GM19452 (cell line): ENCODE data around the gene CNIH3.

ENCODE experiments used
- ATAC-seq: cut with Tn5 transposase; IDR thresholded peaks from one replicate; pipeline ENCODE4 v1.9.1; 2021; ENCODE audit not compliant: unreplicated experiment

The CNIH3 gene

DNA sequence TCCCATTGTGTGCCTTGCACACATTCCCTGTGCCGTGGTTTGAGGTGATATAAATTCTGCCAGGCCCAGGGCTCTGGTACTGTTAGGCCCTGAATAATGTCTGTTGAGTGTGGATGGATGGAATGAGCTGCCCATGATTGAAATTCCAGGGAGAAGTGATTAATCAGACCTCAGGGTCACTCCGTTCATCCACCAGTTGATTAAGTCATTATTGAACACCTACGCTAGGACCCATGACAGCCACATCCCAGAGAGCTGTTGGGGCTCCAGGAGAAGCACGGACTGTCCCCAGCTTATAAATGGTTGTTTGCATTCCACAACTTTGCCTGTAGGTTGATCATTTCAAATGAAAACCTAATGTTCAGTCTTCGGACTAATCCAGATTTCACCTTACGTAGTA is 98.4 kb downstream of the CNIH3 start:
- ATAC-seq = no peak

DNA sequence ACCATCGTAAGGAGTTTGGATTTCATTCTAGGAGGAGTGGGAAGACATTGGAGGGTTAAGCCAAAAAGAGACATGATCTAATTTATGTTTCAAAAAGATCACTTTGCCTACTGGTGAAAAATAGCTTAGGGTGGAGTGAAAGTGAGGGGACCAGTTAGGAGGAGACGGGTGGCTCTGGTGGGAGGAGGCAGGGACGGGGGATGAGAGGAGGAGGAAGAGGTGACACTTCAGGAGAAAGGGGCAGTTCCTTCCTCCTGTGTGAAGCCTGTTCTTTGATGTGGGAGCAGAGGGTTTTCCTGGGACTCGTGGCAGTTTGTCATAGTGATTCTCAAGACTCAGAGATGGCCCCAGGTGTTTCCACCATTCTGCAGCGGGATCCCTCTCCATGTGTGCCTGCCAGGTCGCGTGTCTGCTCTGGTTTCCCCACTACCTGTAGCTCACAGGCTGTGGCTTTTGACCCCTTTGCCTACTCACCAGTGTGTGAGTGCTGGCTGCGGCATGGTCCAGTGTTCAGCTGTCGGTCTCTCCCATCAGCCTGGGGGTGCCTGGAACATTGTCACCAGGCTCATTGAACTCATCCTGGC is 102.4 kb downstream of the CNIH3 start:
- no peak for ATAC-seq

DNA sequence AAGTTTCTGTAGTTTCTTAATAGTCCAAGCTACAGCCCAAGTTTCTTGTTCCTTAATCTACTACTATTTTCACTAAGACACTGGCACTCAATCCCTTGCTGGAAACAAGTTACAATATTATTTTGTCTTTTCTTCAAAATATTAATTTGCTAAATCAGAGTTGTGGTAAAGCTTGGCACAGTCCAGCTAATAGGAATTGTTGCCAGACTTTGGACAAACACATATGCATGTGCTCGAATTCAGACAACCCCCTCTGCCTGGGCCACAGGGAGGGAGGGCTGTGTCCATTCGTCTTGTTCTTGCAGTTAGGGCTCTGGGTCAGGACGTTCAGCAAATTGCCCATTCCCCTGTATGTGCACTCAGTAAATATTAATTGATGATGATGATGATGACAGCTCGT is 103.6 kb downstream of the CNIH3 start:
- ATAC-seq = no peak

DNA sequence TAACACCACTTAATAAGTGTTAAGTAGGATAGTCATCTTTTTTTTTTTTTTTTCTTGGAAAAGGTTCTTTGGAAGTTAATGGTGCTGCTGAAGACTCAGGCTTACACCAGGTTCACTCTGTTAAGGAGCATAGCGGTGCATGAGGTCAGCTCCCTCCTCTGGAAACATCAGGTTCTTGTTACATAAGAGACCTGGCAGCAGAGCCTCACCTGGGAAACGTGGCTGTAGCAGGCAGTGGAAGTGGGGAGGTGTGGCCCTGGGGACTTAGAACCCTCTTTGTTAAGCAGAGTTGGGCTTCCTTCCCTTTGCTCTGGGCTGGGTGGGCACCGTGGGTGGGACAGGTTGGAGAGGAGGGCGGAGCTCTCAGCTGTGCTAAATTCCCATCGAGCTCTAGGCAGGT is 104.1 kb downstream of the CNIH3 start:
- no peak for ATAC-seq

- ATAC-seq = no peak
These were observed 104.9 kb downstream of the CNIH3 start for GRCh38 chr1:224721000-224721399.

DNA sequence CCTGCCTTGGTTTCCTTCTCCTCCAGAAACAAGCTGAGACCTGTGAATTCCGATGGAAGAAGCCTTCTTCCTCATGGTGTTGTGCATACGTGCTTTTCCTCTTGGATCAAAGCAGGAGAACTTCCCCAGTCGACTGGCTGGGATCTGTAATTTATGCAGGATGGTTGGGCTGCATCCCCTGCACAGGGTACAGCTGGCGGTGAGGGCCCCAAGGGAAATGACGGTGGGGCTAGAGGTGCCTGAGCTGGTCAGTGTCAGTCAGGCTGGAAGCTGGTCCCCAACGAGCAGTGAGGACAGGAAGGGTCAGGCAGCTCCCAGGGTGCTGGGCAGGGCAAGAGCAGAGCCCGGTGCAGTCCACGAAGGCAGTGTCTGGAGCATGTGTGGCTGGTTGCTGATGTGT is 106.7 kb downstream of the CNIH3 start:
- ATAC-seq = no peak

DNA sequence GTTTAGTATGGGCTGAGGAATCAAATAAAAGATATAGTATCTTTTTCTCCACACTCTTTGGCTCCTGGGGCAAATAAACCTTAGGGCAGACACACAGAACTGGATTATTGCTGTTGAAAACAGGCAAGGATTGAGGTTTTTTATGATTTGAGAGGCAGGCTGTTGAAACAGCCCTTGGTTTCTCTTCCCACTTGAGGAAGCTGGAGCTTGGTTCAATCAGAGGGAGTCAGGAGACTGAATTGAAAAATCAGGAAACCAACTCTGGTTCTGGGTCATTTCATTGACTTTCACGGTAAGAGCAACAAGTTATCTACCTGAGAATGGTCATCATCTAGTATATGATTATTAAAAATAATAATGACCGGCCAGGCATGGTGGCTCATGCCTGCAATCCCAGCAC is 108.4 kb downstream of the CNIH3 start:
- no peak for ATAC-seq

DNA sequence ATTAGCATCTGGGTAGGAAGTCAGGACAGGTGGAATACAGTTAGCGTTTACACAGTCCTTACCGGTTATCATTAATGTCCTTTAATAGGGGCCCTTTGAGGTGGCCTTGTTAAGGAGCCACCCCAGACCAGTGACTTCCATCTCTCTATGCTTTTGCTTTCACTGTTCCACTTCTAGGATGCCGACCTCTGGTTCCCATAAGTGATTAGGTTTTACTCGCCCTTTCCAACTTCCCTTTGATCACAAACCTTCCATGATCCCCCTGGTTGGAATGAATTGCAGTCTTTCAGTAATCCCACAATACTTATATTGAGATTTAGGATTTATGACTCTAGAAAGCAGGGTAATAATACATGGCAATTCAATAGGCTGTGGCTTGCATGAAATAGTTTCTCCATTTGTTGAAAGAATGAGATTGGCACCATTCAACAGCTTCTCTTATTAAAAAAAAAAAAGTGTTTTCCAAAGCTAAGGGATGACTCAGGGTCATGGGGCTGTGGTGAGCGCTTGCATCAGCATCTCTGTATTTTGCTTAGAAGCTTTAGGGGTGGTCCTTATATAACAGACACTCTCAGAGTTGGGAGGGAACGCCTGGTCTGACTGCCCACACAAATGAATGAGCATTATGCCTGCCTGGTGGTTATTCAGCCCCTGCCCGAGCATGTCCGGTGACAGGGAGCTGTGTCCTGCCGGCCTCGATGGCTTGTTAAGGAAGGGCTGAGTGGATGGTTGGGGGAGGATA is 110.5 kb downstream of the CNIH3 start:
- no peak for ATAC-seq

- no peak for ATAC-seq
These were observed 111.5 kb downstream of the CNIH3 start for GRCh38 chr1:224727351-224728289.

GRCh38 chr1:224730540-224730939 is 114.4 kb downstream of the CNIH3 start:
- ATAC-seq = no peak

DNA sequence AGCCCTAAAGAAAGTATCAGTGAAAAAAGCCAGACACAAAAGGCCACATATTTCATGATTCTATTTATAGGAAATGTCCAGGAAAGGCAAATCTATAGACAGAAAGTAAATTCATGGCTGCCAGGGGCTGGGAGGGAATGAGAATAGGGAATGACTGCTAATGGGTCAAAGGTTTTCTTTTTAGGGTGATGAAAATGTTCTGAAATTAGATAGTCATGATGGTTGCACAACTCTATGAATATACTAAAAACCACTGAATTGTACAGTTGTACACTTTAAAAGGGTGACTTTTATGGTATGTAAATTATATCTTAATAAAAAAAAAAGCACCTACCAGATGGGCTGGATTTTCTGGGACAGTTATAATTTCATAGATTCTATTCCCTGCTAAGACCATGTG is 114.8 kb downstream of the CNIH3 start:
- no peak for ATAC-seq

DNA sequence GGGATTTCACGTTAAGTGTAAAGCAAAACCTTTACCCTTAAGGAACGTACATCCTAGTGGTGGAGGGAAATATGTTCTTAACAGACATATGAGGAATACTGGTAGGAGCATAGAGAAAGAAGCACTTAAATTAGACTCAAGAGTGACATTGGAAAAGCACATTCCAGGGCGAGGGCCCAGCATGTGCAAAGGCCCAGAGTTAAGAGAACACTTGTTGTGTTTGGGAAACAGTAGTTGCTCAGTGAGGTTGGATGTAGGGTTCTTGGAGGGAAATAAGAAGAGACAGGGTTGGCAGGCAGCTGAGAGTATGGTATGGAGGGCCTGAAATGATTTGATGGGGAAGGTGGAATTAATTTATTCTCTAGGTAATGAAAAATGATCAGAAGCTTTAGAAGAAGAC is 115.5 kb downstream of the CNIH3 start:
- ATAC-seq = no peak

DNA sequence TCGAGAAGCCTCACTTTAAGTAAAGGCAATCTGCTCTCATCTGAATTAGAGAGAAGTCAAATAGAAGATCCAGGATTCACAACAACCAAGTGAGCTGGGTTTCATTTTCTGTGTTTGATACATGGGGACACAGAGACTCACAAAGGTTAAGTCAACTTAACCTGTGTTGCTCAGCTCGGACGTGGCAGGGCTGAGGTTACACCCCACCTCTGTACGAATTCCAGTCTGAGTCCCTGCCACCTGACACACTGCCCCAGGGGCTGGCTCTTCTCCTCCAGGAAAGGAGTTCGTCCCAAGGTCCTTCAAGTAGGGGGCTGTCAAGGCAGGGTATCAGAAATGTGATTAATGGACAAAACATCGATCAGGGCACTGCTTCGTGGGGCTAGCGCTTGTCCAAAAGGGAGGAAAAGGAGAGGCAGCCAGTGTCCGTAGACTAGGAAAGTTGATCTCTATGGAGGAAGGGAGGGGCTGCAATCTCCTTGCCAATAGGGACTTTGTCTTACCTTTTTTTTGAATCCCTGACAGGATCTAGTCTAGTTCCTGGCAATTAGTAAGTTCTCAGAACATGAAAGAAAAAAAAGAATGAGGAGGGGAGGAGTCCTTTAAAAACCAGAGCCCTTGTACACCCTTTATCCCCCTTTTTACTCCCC is 116.4 kb downstream of the CNIH3 start:
- no peak for ATAC-seq

GRCh38 chr1:224733027-224733911 is 117.2 kb downstream of the CNIH3 start:
- peak; percentile 62 for ATAC-seq

- ATAC-seq = no peak
These were observed 118.3 kb downstream of the CNIH3 start for GRCh38 chr1:224734261-224734935.

- ATAC-seq = no peak
These were observed 119.0 kb downstream of the CNIH3 start for GRCh38 chr1:224735159-224735558.

DNA sequence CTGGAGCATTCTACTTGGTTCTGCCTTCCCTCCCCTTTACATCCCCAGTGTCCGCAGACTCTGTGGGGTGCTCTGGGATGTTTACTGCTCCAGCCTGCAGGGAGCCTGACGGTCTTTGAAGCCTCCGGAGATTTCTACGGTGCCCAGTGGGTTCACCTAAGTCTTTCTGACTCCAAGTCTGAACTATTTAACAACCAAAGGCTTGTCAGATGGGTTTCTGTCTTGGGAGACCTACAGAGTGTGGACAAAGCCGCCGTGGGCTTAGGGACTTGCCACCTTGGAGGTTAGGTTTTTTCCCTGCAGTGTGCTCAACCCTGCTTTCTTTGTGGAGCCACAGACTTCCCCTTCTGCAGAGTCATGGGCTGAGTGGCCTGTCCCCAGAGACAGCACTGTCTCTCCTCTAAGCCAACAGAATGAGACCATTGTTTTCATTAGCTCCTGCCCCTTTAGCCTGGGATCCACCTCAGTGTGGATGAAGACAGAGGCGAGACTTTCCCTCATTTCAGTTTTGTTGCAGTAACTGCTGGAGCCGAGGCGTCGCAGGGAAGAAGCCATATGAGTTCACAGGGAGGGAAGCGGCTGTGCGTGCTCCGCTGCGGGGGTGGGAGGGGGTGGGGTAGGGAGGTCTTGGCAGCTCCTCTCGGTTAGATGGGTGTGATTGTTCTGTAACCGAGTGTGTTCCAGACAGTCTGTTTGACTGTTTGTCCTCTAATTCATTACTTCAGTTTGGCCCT is 120.7 kb downstream of the CNIH3 start:
- ATAC-seq = peak; percentile 39

GRCh38 chr1:224737353-224737727 is 121.2 kb downstream of the CNIH3 start:
- ATAC-seq = no peak

DNA sequence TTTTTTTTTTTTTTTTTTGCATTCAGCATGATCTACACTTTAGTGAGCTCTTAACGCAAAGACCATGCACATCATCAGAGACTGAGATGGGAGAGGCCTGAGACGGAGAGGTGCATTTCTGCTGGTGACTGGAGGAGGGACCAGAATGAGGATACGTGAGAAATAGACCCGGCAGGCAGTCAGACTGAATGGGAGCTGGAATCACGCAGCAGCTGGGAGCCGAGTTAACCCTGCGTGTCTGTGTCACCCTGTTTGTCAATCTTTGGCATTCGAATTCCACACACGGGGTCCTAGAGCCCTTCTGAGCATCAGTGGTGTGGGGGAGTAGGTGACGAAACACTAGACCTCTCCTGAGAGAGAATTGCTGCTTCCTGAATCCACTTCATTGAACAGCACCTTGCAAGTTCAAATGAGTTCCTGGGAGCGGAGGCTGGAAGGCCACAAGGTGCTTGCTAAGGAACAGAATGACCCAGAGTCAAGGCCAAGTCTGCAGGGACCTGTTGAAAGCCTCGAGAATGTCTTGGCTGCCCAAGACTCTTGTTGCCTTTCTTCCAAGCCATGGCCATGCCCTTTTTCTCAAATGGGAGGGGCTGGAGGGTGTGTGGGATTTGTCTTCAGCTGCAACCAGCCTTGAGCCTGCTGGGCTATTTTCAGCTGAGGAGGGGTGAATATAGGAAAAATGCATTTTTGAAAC is 123.3 kb downstream of the CNIH3 start:
- peak; percentile 2 for ATAC-seq
